Fibroblast of skin of scalp (primary cell): ENCODE results near the gene UBE2V1.

Experiments
- DNase-seq: peaks from one replicate; pipeline ENCODE4 v3.0.0-alpha.2; 2013

UBE2V1 gene

DNA sequence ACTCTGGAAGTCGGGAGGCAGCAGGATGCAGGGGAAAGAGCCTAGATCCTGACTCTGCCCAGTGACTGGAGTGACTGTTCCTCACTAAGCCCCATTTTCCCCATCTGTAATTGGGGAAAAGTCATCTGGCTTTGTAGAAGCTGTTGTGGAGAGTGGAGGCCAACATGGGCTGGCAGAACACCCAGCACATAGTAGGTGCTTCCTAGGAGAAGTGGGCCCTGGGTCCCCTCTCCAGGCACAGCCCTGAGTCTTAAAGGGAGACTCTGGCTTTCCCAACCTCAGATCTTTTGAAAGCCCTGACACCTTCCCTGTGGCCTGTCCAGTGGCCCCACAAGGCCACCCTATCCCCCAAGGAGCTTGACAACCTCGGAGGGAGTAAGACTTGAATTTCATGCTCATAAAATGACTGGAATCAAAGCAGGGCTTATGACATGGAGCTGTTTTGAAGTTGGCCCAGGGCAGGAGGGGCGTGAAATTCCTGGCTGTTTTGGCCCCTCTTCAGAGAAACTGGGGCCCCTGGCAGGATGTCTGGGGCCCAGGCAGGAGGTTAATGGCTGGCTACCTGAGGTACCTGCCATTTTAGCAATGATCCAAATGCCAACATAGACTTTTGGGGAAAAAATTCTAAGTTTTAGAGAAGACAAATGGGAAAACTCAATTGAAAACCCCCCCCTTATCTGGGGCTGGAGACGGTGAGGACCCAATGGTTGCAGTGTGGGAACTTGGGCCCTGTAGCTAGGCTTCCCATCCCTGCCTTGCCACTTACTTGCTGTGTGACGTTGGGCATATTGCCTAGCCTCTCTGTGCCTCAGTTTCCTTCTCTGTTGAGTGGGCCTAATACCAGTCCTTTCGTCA is 51.6 kb downstream of the UBE2V1 start:
- no peak for DNase-seq

DNA sequence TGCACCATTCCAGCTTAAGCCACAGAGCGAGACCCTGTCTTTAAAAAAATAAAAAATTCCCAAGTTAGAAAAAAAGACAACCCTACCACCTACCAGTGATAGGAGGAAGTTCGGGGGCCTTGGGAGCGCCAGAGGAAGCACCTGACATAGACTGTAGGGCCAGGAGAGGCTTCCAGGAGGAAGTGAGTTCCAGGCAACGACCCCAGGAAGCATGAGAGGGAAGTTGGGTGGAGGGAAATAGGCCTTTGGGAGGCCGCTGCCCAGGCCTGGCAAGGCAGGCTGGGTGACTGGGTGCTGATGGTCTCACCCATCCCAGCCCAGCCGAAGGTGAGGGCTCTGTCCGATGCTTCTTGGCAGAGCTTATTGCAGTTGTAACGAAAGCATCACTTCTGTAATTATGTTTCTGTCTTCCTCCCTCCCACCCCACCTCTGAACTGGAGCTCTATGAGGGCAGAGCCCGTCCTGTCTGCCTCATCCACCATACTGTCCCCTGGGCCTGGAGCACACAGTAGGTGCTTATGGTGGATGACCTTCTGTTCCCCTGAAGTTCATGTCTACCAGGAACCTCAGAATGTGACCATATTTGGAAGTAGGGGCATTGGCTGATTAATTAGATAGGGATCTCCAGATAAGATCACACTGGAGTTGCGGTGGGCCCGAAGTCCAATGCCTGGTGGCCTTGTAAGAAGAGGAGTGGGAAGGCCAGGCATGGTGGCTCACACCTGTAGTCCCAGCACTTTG is 54.1 kb downstream of the UBE2V1 start:
- DNase-seq, result no peak

GRCh38 chr20:50057714-50058053 is 55.3 kb downstream of the UBE2V1 start:
- DNase-seq, result no peak

- no peak for DNase-seq
Observed at GRCh38 chr20:50056951-50057713, 55.8 kb downstream of the UBE2V1 start.

DNA sequence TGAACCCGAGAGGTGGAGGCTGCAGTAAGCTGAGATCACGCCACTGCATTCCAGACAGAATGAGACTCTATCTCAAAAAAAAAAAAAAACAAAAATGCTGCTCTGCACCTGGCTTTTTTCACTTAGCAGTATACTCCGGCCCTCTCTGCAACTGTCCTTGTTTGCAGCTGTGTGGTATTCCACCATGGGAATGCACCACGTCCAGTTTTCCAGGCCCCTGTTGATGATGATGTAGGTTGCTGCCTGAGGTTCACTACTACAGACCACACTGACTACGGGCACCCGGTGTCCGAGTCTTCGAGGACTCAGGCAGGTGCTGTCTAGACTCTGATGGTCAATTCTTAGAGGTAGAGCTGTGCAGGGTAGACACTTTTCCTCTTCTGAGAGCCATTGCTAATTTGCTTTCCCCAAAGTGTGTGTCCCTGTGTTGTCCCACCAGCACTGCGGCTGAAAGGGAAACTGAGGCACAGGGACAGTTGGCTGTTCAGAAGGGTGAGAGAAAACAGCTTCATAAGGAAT is 56.5 kb downstream of the UBE2V1 start:
- no peak for DNase-seq

- peak; percentile 23 for DNase-seq
Observed at GRCh38 chr20:50055524-50056083, 57.3 kb downstream of the UBE2V1 start.

DNA sequence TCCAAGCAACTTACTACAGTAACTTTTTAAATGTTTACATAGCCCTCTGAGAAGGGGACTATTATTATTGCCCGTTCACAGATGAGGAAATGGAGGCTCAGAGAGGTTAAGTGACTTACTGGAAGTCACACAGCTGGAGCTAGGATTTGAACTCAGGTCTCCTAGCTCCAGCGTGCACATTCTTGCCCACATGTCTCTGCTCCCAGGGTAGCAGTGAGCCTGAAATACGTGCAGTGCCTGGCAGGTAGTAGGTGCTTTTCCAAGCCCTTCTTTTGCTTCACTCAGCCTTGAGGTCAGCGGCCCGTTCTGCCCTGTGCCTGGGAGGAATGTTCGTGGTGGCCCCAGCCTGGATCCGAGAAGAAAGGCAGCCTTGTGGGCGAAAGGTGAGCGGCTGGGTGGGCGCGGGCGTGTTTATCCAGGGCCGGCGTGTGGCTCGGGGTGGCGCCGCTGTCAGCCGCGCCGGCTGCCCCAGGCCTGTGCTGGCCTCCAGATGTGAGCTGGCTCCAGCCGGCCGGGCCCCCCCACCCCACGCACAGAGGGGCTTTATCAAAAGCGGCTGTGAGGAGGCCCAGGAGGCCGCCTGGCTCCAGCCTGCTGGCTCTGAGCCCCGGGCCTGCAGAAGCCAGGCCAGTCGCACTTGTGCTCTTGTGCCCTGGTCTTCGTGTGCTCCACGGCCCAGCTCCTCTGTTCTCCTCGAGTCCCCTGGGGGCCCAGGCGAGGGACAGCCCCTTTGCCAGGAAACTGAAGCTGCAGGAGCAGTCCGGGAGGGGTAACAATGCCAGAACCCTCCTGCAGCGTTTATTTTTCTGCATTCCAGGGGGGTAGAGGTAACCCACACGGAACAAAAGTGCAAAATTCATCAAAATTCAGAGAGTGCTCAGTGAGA is 58.1 kb downstream of the UBE2V1 start:
- DNase-seq, result peak; percentile 56

DNA sequence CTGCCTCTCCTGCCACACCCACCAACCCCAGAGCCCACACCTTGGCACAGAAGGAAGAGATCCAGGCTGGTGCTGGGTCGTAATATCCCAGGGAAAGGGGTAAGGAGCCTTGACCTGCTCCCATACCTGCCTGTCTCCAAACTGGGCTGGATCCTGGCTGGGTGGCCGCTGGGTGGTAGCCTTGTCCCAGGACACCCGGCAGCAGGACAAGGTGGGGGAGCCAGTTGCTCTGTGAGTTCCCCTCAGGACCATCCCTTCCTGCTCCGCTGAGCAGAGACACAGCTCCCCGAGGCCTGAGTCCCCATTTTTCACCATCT is 58.8 kb downstream of the UBE2V1 start:
- no peak for DNase-seq

- no peak for DNase-seq
Observed at GRCh38 chr20:50053362-50054230, 59.4 kb downstream of the UBE2V1 start.

- peak; percentile 12 for DNase-seq
Observed at GRCh38 chr20:50052550-50053361, 60.2 kb downstream of the UBE2V1 start.

DNA sequence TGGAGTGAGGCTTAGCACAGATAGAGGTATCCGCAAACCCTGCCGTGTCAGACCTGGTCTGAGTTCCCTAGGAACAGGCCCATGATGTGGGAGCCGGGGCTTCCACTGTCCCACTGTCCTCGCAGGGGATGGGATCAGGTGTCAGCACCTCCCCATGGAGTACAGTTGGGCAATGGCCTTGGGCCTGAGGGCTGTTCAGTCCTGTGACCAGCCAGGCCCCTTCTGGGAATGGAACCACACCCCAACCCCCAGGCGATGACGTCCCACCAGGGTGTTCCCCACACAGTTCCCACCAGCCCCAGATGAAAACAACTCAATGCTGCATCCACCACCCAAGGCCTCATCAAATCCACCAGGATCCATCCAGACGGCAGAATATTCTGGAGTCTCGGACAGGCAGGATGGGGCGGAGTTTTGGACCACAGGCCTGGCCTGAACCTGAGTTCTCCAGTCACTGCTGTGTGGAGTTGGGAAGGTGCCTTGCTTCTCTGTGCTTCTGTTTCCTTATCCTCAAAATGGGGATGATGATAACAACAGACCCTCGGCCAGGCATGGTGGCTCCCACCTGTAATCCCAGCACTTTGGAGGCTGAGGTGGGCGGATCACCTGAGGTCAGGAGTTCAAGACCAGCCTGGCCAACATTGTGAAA is 62.2 kb downstream of the UBE2V1 start:
- DNase-seq, result no peak

DNA sequence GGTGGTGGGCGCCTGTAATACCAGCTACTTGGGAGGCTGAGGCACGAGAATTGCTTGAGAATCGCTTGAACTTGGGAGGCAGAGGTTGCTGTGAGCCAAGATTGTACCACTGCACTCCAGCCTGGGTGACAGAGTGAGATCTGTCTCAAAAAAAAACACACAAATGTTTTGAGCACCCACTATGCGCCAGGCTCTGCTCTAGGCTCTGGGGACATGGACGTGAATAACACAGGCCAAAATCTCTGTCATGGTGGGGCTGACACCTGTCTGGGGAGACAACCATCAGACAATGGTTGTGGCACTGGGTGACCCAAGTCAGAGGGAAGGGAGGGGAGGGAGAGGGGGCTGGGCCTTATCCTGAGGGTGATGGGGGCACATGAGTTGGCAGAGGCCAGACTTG is 62.7 kb downstream of the UBE2V1 start:
- DNase-seq, result no peak

- no peak for DNase-seq
Observed at GRCh38 chr20:50049442-50050026, 63.4 kb downstream of the UBE2V1 start.

DNA sequence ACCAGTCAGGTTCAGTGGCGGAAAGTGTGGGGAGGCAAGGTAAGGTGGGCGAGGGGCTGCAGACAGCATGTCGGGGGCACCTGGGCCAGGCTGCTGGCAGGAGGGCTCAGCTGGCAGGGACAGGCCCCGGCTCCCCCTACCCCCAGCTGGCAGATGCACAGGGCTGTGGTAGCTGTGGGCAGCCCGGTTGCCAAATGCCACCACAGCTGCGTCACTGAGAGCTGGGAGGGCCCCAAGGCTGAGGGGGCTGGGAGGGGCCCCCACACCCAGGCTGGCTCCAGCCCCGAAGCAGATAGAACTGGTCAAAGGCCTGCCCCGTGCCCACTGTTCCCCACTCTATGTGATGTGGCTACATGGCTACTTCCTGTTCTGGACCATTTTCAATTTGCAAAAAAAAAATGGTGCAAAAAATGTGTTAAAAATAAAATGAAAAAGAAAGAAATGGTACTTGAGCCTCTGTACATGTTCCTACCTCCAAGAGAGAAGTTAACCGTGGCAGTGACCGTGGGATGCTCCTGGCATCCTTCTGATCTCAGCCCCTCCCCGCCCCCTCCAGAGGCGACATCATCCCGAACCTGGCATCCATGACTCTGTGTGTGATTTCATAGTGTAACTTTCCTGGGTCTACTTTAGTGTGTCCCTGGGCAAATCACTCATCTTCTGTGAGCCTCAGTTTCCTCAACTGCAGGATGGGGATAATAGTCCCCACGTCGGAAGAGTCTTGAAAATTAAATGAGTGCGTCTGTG is 64.4 kb downstream of the UBE2V1 start:
- peak; percentile 46 for DNase-seq

DNA sequence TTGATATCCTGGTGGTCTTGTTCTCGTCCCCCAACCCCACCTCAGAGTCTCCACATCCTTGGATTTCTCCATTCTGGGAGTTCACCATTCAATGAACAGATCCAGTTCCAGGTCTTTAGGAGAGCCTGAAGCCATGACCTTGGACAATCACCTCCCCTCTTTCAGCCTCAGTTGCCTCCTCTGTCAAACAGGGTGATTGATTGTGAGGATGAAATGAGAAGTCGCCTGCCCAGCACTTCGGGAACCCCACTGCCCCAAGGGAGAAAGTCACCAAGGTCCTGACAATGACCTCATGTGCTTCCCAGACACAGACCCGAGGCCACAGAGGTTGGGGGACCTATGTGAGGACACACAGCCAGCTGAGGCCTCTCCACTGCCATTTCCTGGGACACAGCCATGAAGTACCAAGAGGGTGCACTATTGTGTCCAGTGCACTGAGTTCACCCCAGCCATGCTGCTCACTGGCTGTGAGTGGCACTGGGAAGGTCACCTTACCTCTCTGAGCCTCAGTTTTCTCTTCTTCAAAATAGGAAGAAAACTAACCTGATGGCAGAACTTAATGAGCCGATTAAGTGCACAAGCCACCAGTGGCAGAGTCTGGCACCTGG is 68.5 kb downstream of the UBE2V1 start:
- DNase-seq, result no peak

DNA sequence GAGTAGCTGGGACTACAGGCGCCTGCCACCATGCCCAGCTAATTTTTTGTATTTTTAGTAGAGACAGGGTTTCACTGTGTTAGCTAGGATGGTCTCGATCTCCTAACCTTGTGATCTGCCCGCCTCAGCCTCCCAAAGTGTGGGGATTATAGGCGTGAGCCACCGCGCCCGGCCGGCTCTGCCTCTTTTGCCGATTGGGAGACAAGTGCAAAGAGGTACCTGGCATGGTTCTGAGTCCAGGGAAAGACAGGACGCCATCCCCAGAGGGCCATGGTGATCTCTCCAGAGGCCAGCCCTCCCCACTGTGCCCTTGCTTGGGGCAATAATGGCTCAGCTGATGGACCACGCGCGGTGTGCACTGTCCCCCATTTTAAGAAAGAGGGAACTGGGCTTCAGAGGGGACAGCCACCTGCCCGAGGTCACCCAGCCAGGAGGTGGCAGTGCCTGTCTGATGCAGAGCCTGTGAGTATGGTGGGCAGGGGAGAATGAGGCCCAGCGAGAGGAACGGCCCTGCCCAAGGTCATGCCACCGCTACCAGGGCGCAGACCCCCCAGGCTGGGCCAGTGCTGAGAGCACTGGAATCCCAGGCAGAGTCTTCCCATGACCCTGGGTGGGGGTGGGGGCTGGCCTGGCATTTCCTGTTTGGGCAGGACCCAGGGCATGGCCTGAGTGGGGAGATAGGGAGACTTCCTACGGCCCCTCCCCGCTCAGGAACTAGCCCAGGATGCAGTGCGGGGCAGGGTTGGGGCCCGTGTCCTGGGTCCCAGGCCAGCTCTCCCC is 69.2 kb downstream of the UBE2V1 start:
- DNase-seq, result no peak
